BLaER1 treated with 17β-estradiol and CSF1 and Interleukin-3, amounts not matched to agents 10 nM and 100 nM (cell line): ENCODE results near the gene TANC1.

Experiments
- H3K27ac ChIP-seq, 11 experiments: shearing (Covaris generic); formaldehyde crosslinking; 2 replicates each; pipeline ENCODE4 v1.8.1; 2022
- H3K27me3 ChIP-seq, 11 experiments: shearing (Covaris generic); formaldehyde crosslinking; 2 replicates each; pipeline ENCODE4 v1.8.1; 2022
- H3K36me3 ChIP-seq, 11 experiments: shearing (Covaris generic); formaldehyde crosslinking; 2 replicates each; pipeline ENCODE4 v1.8.1; 2022
- H3K4me1 ChIP-seq, 10 experiments: shearing (Covaris generic); formaldehyde crosslinking; 2 replicates each; pipeline ENCODE4 v1.8.1; 2022
- H3K4me2 ChIP-seq, 11 experiments: shearing (Covaris generic); formaldehyde crosslinking; 2 replicates each; pipeline ENCODE4 v1.8.1; 2022
- H3K4me3 ChIP-seq, 10 experiments: shearing (Covaris generic); formaldehyde crosslinking; 2 replicates each; pipeline ENCODE4 v1.8.1; 2022
- H3K9ac ChIP-seq, 11 experiments: shearing (Covaris generic); formaldehyde crosslinking; 2 replicates each; pipeline ENCODE4 v1.8.1; 2022
- H3K9me3 ChIP-seq, 11 experiments: shearing (Covaris generic); formaldehyde crosslinking; replicated peaks in 1 of 11; 2 replicates each; pipeline ENCODE4 v1.8.1; 2022
- H4K20me1 ChIP-seq, 11 experiments: shearing (Covaris generic); formaldehyde crosslinking; 2 replicates each; pipeline ENCODE4 v1.8.1; 2022
- Cebpa-rat ChIP-seq, 11 experiments: shearing (Covaris generic); IDR thresholded peaks; 2 replicates each; pipeline ENCODE4 v1.8.1; 2022

The TANC1 gene

DNA sequence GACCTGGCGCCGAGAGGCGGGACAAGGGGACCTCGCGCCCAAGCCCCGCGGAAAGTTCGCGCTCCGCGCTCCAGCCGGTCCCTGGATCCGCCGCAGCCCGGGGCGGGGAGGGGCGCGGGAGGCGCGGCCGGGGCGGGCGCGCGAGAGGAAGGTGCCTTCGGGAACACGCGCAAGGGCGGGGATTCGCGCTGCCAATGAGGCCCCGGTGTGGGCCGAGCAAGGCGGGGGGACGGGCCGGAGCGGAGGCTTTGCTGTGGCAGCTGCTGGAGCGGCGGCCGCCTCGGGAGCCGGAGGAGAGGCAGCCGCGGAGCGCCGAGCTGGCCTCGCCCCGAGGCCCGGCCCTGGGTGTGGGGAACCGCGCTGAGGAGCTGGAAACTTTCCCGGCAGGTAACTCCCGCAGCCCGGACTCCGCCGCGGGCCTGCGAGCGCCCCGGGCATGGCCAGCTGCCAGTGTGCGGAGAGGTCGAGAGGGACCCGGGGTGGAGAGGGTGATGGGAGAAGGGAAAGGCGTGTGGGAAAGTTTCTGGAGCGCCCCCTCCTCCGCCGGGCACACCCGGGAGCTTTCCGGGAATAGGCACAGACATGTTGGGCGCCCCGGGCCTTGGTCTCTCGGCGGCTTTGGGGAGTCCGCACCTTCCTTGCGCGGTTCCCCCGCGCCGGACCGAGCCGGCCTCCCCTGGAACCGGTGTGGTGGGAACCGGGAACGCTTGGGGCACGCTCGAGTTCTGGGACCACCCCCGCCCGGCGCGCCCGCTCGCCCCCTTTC is at the start of gene TANC1:
TANC1 (plus strand) TSS at position 245 of the 766 bp plus-strand sequence. CDS start 97,271 bp downstream, outside the sequence.
- H3K4me2 ChIP-seq = peak within 1 kb of the TSS; percentile 95 to 100 (median 99)
- peak within 1 kb of the TSS; percentile 53 to 79 (median 71) for H3K9ac ChIP-seq
- peaks cover 8 to 27% (median 18%) of the 10 kb centered on the region in 10 experiments; a peak in 19 of 20 replicates for H3K4me1 ChIP-seq
- peak within 1 kb of the TSS; percentile 59 to 80 (median 72) for H3K4me3 ChIP-seq
- H3K36me3 ChIP-seq = no peaks in the 10 kb centered on the region
- H3K27me3 ChIP-seq = peaks cover 69 to 94% (median 87%) of the 10 kb centered on the region in 11 experiments
- H3K9me3 ChIP-seq = no peaks in the 10 kb centered on the region
- H3K27ac ChIP-seq = peak within 1 kb of the TSS in 4 of 11 experiments; percentile 6 to 26 (median 20); a peak in 4 of 22 replicates
- no peak for TF ChIP-seq Cebpa-rat (IDR thresholded peaks at IDR 0.05)
- H4K20me1 ChIP-seq = peaks cover 0 to 22% (median 5%) of the 10 kb centered on the region in 11 experiments; a peak in 7 of 22 replicates

- Histone ChIP-seq H3K9ac (no peak overlapping the region), H3K9me3 (peaks cover 0 to 14% (median 12%) of the 10 kb centered on the region in 11 experiments; a peak in 18 of 22 replicates), H4K20me1 (no peaks in the 10 kb centered on the region), H3K4me2 (no peak overlapping the region), H3K36me3 (no peaks in the 10 kb centered on the region), H3K27me3 (no peaks in the 10 kb centered on the region), H3K4me3 (no peak overlapping the region), H3K27ac (no peak overlapping the region), H3K4me1 (peaks cover 7 to 13% (median 9%) of the 10 kb centered on the region in 10 experiments; a peak in 17 of 20 replicates)
- no peak for TF ChIP-seq Cebpa-rat (IDR thresholded peaks at IDR 0.05)
These were observed 46.6 kb upstream of the TANC1 start for GRCh38 chr2:158921599-158922408.

DNA sequence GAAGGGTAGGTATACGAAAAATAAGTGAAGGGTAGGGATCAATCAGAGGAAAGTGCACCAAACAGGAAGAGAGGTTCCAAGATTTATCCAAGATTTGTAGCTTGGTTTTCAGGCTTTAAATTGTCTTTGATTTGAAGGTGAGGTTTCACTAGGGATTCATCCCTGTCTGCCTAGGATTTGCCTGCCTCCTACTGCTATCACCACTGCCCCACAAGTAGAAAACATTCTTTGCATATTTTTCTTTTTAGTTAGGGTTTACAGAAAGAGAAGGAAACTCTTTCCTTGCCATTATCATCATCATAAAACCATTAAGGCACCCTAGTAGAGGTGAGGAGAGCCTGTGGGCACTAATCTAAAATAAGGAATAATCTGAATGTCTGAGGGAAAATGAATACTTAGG is 45.8 kb upstream of the TANC1 start:
- H3K27me3 ChIP-seq = no peaks in the 10 kb centered on the region
- no peak overlapping the region for H3K4me2 ChIP-seq
- peaks cover 0 to 14% (median 12%) of the 10 kb centered on the region in 11 experiments; a peak in 18 of 22 replicates for H3K9me3 ChIP-seq
- no peak overlapping the region for H3K27ac ChIP-seq
- H3K9ac ChIP-seq = no peak overlapping the region
- no peaks in the 10 kb centered on the region for H4K20me1 ChIP-seq
- no peak overlapping the region for H3K4me3 ChIP-seq
- H3K4me1 ChIP-seq = peaks cover 7 to 16% (median 11%) of the 10 kb centered on the region in 10 experiments; a peak in 17 of 20 replicates
- TF ChIP-seq Cebpa-rat (IDR thresholded peaks at IDR 0.05) = no peak
- H3K36me3 ChIP-seq = no peaks in the 10 kb centered on the region

GRCh38 chr2:158923180-158923594 is 45.3 kb upstream of the TANC1 start:
- Histone ChIP-seq H3K4me3 (no peak overlapping the region), H3K4me1 (peaks cover 7 to 16% (median 11%) of the 10 kb centered on the region in 10 experiments; a peak in 17 of 20 replicates), H4K20me1 (no peaks in the 10 kb centered on the region), H3K36me3 (no peaks in the 10 kb centered on the region), H3K9ac (no peak overlapping the region), H3K4me2 (peak overlapping the region in 1 of 11 experiments; percentile 25; a peak in 2 of 22 replicates), H3K27ac (no peak overlapping the region), H3K27me3 (no peaks in the 10 kb centered on the region), H3K9me3 (peaks cover 0 to 15% (median 13%) of the 10 kb centered on the region in 11 experiments; a peak in 20 of 22 replicates)
- TF ChIP-seq Cebpa-rat (IDR thresholded peaks at IDR 0.05) = no peak

- Histone ChIP-seq H3K27me3 (no peaks in the 10 kb centered on the region), H3K9ac (no peak overlapping the region), H3K4me3 (no peak overlapping the region), H3K9me3 (peaks cover 0 to 19% (median 17%) of the 10 kb centered on the region in 11 experiments; a peak in 20 of 22 replicates), H3K4me1 (peaks cover 7 to 16% (median 11%) of the 10 kb centered on the region in 10 experiments; a peak in 17 of 20 replicates), H3K4me2 (peak overlapping the region in 1 of 11 experiments; percentile 25; a peak in 1 of 22 replicates), H3K27ac (no peak overlapping the region), H3K36me3 (no peaks in the 10 kb centered on the region), H4K20me1 (no peaks in the 10 kb centered on the region)
- no peak for TF ChIP-seq Cebpa-rat (IDR thresholded peaks at IDR 0.05)
These were observed 44.8 kb upstream of the TANC1 start for GRCh38 chr2:158923641-158924040.

DNA sequence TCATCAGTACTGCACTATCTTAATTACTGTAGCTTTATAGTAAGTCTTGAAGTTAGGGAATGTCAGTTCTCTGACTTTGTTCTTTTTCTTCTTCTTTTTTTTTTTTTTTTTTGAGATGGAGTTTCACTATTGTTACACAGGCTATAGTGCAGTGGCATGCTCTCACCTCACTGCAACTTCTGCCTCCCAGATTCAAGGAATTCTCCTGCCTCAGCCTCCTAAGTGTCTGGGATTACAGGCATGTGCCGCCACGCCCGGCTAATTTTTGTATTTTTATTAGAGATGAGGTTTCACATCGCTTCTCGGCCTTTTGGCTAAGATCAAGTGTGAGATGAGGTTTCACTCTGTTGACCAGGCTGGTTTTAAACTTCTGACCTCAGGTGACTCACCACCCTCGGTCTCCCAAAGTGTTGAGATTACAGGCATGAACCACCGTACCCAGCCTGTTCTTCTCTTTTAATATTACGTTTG is 41.9 kb upstream of the TANC1 start:
- no peak for TF ChIP-seq Cebpa-rat (IDR thresholded peaks at IDR 0.05)
- Histone ChIP-seq H4K20me1 (no peaks in the 10 kb centered on the region), H3K27me3 (no peaks in the 10 kb centered on the region), H3K27ac (no peak overlapping the region), H3K4me1 (peaks cover 7 to 28% (median 21%) of the 10 kb centered on the region in 10 experiments; a peak in 19 of 20 replicates), H3K4me3 (no peak overlapping the region), H3K9me3 (peaks cover 20 to 40% (median 35%) of the 10 kb centered on the region in 11 experiments), H3K36me3 (no peaks in the 10 kb centered on the region), H3K9ac (0 out of 22 replicates have a peak overlapping the region, but pooled peaks of 1 of the 11 experiments have one; percentile 4), H3K4me2 (peak overlapping the region; percentile 16 to 71 (median 51); a peak in 20 of 22 replicates)

GRCh38 chr2:158928515-158928914 is 39.9 kb upstream of the TANC1 start:
- H3K4me1 ChIP-seq = peaks cover 16 to 44% (median 32%) of the 10 kb centered on the region in 10 experiments; a peak in 19 of 20 replicates

GRCh38 chr2:158928965-158929364 is 39.5 kb upstream of the TANC1 start:
- Histone ChIP-seq H3K9ac (no peak overlapping the region), H4K20me1 (no peaks in the 10 kb centered on the region), H3K36me3 (no peaks in the 10 kb centered on the region), H3K9me3 (peaks cover 20 to 29% (median 24%) of the 10 kb centered on the region in 11 experiments; a peak in 21 of 22 replicates), H3K4me3 (no peak overlapping the region), H3K4me2 (no peak overlapping the region), H3K4me1 (peaks cover 16 to 48% (median 34%) of the 10 kb centered on the region in 10 experiments; a peak in 19 of 20 replicates), H3K27me3 (no peaks in the 10 kb centered on the region), H3K27ac (no peak overlapping the region)
- no peak for TF ChIP-seq Cebpa-rat (IDR thresholded peaks at IDR 0.05)

More at GRCh38 chr2:158928515-158928914, 39.9 kb upstream of the TANC1 start:
- TF ChIP-seq Cebpa-rat (IDR thresholded peaks at IDR 0.05) = no peak
- Histone ChIP-seq H3K27me3 (no peaks in the 10 kb centered on the region), H3K4me3 (no peak overlapping the region), H4K20me1 (no peaks in the 10 kb centered on the region), H3K9ac (no peak overlapping the region), H3K9me3 (peaks cover 20 to 29% (median 24%) of the 10 kb centered on the region in 11 experiments; a peak in 21 of 22 replicates), H3K4me2 (no peak overlapping the region), H3K36me3 (no peaks in the 10 kb centered on the region), H3K27ac (no peak overlapping the region)
